K562 (cell line): ENCODE measurements around the gene ZFP57. TPM values are rescaled to one million over a fixed set of nuclear protein-coding genes. Genes with fewer than 3 reads are reported as not detected.

Source experiments
- ATAC-seq: fragments of 200-7000 bp; cut with Tn5 transposase; 3 replicates; pipeline ENCODE4 v1.9.1; 2020; ENCODE audit warnings: moderate library complexity
- BruUV-seq: library from RNA; stranded (reverse); fragments of 400-500 nt; replicated peaks from 2 replicates; lab custom pipeline; 2021; lab: Mats Ljungman, UMichigan
- CTCF ChIA-PET: fragments of 300-600 bp; formaldehyde crosslinking; extraction: SDS; loops from one replicate; lab custom pipeline; 2021; ENCODE audit warnings: low intra/inter-chr PET ratio; lab: Yijun Ruan, JAX
- POLR2A ChIA-PET: fragments of 300-600, 350-650 bp; sonication (Branson Sonifier 250); formaldehyde crosslinking; extraction: SDS; loops from one replicate; lab custom pipeline; 2021; ENCODE audit warnings: antibody characterized with exemption, inconsistent platforms; lab: Yijun Ruan, JAX
- DNase-seq, 4 experiments: peaks; one replicate each; pipeline versions ENCODE4 v3.0.0 to v3.0.0-alpha.2; 2011 to 2018; ENCODE audit warnings: low spot score in 3 of 4, mixed read lengths in 3 of 4; ENCODE audit errors: extremely low read depth in 1 of 4
- FAIRE-seq: peaks from 2 replicates; lab custom pipeline; 2011; peaks lifted over from hg19 to GRCh38; lab: Jason Lieb, UNC
- H2AFZ ChIP-seq: 2 replicates; pipeline ENCODE4 v1.6.0; 2011; ENCODE audit warnings: low read depth, low read length, control low read depth, inconsistent platforms
- H3K27ac ChIP-seq: fragments of 200-600 bp; 3 replicates; pipeline ENCODE4 v1.8.0; 2011; ENCODE audit warnings: low read depth, mild to moderate bottlenecking, control low read depth, inconsistent platforms, low read length, moderate library complexity, mixed read lengths; ENCODE audit errors: extremely low read depth
- H3K27me3 ChIP-seq, 2 experiments: fragments of 300-600 bp in 1 of 2; 2 replicates in 1 of 2; 3 replicates in 1 of 2; pipeline versions ENCODE4 v1.6.0 to v1.8.0; 2011; ENCODE audit warnings: inconsistent platforms in 2 of 2, low read length in 2 of 2, mild to moderate bottlenecking in 1 of 2, mixed read lengths in 1 of 2, moderate library complexity in 1 of 2; ENCODE audit not compliant: control insufficient read depth in 2 of 2, insufficient read depth in 2 of 2
- H3K36me3 ChIP-seq: fragments of 300-600 bp; 3 replicates; pipeline ENCODE4 v1.8.0; 2011; ENCODE audit warnings: mild to moderate bottlenecking, low read length, inconsistent platforms; ENCODE audit not compliant: control insufficient read depth, insufficient read depth
- H3K4me1 ChIP-seq, 2 experiments: fragments of 200-600 bp in 1 of 2; replicated peaks in 1 of 2; 2 replicates in 1 of 2; 3 replicates in 1 of 2; pipeline versions ENCODE4 v1.5.1 to v1.8.0; 2011; ENCODE audit warnings: inconsistent platforms in 2 of 2, low read length in 2 of 2, mild to moderate bottlenecking in 1 of 2, mixed read lengths in 1 of 2, moderate library complexity in 1 of 2; ENCODE audit not compliant: control insufficient read depth in 2 of 2, insufficient read depth in 2 of 2
- H3K4me2 ChIP-seq: 2 replicates; pipeline ENCODE4 v1.6.1; 2011; ENCODE audit warnings: low read length, control low read depth, inconsistent platforms, mixed read lengths; ENCODE audit not compliant: insufficient read depth
- H3K4me3 ChIP-seq: fragments of 200-600 bp; sonication (generic), shearing (Covaris generic); 2 replicates; pipeline ENCODE4 v1.5.1; 2016; ENCODE audit warnings: control low read depth, inconsistent platforms
- H3K79me2 ChIP-seq: fragments of 200-600 bp; 3 replicates; pipeline ENCODE4 v1.8.0; 2011; ENCODE audit warnings: low read length, inconsistent platforms; ENCODE audit not compliant: control insufficient read depth, insufficient read depth
- H3K9ac ChIP-seq, 2 experiments: 2 replicates each; pipeline versions ENCODE4 v1.6.0 to v1.6.1; 2011; ENCODE audit warnings: low read depth in 2 of 2, low read length in 2 of 2, control low read depth in 1 of 2, inconsistent platforms in 1 of 2, mild to moderate bottlenecking in 1 of 2, mixed read lengths in 1 of 2; ENCODE audit not compliant: insufficient read depth in 1 of 2
- H3K9me1 ChIP-seq: one replicate; pipeline ENCODE4 v1.6.0; 2011; ENCODE audit warnings: inconsistent platforms, mild to moderate bottlenecking, low read length, moderate library complexity; ENCODE audit not compliant: control insufficient read depth, insufficient read depth
- H3K9me3 ChIP-seq: replicated peaks from 2 replicates; pipeline ENCODE4 v1.5.1; 2011; ENCODE audit warnings: low read depth, low read length, inconsistent platforms; ENCODE audit not compliant: control insufficient read depth, insufficient read depth
- H4K20me1 ChIP-seq: replicated peaks from 2 replicates; pipeline ENCODE4 v1.6.1; 2011; ENCODE audit warnings: low read length, inconsistent platforms, mixed read lengths; ENCODE audit not compliant: control insufficient read depth, insufficient read depth
- ADNP ChIP-seq: fragments of 200-800 bp; sonication (Bioruptor generic); IDR thresholded peaks from 2 replicates; pipeline ENCODE4 v1.6.1; 2016; ENCODE audit warnings: missing genetic modification characterization, missing compliant biosample characterization
- BACH1 ChIP-seq: fragments of 200-800 bp; sonication (Bioruptor generic); IDR thresholded peaks from 2 replicates; pipeline ENCODE4 v1.6.1; 2016; ENCODE audit warnings: missing genetic modification characterization, missing compliant biosample characterization
- CCNT2 ChIP-seq: IDR thresholded peaks from 2 replicates; pipeline ENCODE4 v1.6.1; 2011; ENCODE audit warnings: borderline replicate concordance, low read depth, mild to moderate bottlenecking, moderate library complexity, mixed read lengths, low read length; ENCODE audit not compliant: insufficient read length; ENCODE audit errors: extremely low read depth
- GTF2A2 ChIP-seq: IDR thresholded peaks from 2 replicates; pipeline ENCODE4 v1.6.1; 2016; ENCODE audit warnings: mild to moderate bottlenecking, missing genetic modification characterization, missing compliant biosample characterization
- GTF2E2 ChIP-seq: fragments of 200-800 bp; sonication (Bioruptor generic); IDR thresholded peaks from 2 replicates; pipeline ENCODE4 v1.6.1; 2016; ENCODE audit warnings: missing genetic modification characterization, missing compliant biosample characterization
- ILK ChIP-seq: fragments of 450-650 bp; IDR thresholded peaks from 2 replicates; pipeline ENCODE4 v1.6.1; 2016; ENCODE audit warnings: missing genetic modification characterization, low read depth, mild to moderate bottlenecking, missing compliant biosample characterization, moderate library complexity, borderline replicate concordance
- KHSRP ChIP-seq: fragments of 450-650 bp; IDR thresholded peaks from 2 replicates; pipeline ENCODE4 v1.6.1; 2017
- KLF1 ChIP-seq: fragments of 450-650 bp; IDR thresholded peaks from 2 replicates; pipeline ENCODE4 v1.6.1; 2016; ENCODE audit warnings: missing genetic modification characterization, missing compliant biosample characterization
- L3MBTL2 ChIP-seq: fragments of 450-650 bp; IDR thresholded peaks from 2 replicates; pipeline ENCODE4 v1.6.1; 2016; ENCODE audit warnings: mild to moderate bottlenecking, moderate library complexity
- RUNX1 ChIP-seq: sonication (generic); IDR thresholded peaks from 2 replicates; pipeline ENCODE4 v1.6.1; 2016; ENCODE audit warnings: antibody characterized with exemption, low read depth
- STAG1 ChIP-seq: sonication (generic); formaldehyde crosslinking; IDR thresholded peaks from 2 replicates; pipeline ENCODE4 v1.5.0; 2020; ENCODE audit warnings: missing genetic modification reagents, borderline replicate concordance
- TAF7 ChIP-seq: fragments of 450-650 bp; IDR thresholded peaks from 2 replicates; pipeline ENCODE4 v1.6.1; 2016; ENCODE audit warnings: missing genetic modification characterization, missing compliant biosample characterization
- TCF7L2 ChIP-seq: fragments of 150-350 bp; IDR thresholded peaks from 2 replicates; pipeline ENCODE4 v1.6.1; 2016; ENCODE audit warnings: low read depth, mild to moderate bottlenecking, low read length, moderate library complexity
- WGBS: fragments of 100-300 bp; shearing (Covaris generic); methylation state at CpG from one replicate; pipeline ENCODE4 v1.1.6; 2016; ENCODE audit warnings: low coverage, mixed read lengths; ENCODE audit not compliant: insufficient coverage; ENCODE audit errors: missing lambda C conversion rate; 5-methylcytosine and 5-hydroxymethylcytosine counted together
- in situ Hi-C: fragments of 300-500 bp; cut with MboI; formaldehyde crosslinking; loops from 4 replicates; pipeline ENCODE4 v1.15.0; 2018; ENCODE audit warnings: inconsistent platforms, mixed read lengths
- intact Hi-C: fragments of 100-400 bp; cut with micrococcal nuclease; formaldehyde crosslinking; loops from 2 replicates; pipeline ENCODE4 v1.14.2; 2022
- polyA plus RNA-seq, 8 experiments: library from polyadenylated mRNA; depleted of rRNA in 4 of 8; stranded (reverse) in 5 of 8; unstranded in 3 of 8; fragments of >200 nt; fragmentation: Nextera tagmentation in 2 of 8; fragmentation: Illumina TruSeq in 1 of 8; extraction: Ambion mirVana in 2 of 8; extraction: Trizol in 1 of 8; gene quantifications; 2 replicates each; pipeline versions ENCODE4 v1.2.1 to v1.2.3, GENCODE V29; 2011 to 2014; ENCODE audit warnings: inconsistent platforms in 1 of 8, missing spikeins in 1 of 8
- total RNA-seq, 7 experiments: library from RNA; depleted of rRNA in 6 of 7; stranded (reverse); fragments of >200 nt in 6 of 7; fragmentation: Illumina TruSeq in 2 of 7; extraction: Trizol in 2 of 7; gene quantifications; 2 replicates each; pipeline versions ENCODE4 v1.2.1 to v1.2.3, GENCODE V29; 2011 to 2021; ENCODE audit warnings: low replicate concordance in 1 of 7
- TF ChIP-seq, protein P1 (sequence below): fragments of 450-650 bp; formaldehyde crosslinking; IDR thresholded peaks from 2 replicates; pipeline ENCODE4 v1.4.0; 2022; ENCODE audit warnings: missing genetic modification characterization
- TF ChIP-seq, protein P2 (sequence below), 2 experiments: fragments of 450-650 bp; IDR thresholded peaks; 2 replicates each; pipeline ENCODE4 v1.6.1; 2016
- TF ChIP-seq, protein P3 (sequence below), 2 experiments: fragments of 450-650 bp in 1 of 2; sonication (generic) in 1 of 2; formaldehyde crosslinking in 1 of 2; IDR thresholded peaks in 1 of 2; conservative IDR thresholded peaks in 1 of 2; 2 replicates each; pipeline versions ENCODE4 v1.6.1 to v1.8.1; 2016 to 2023; ENCODE audit warnings: mild to moderate bottlenecking in 2 of 2, moderate library complexity in 2 of 2, inconsistent platforms in 1 of 2, missing genetic modification reagents in 1 of 2
- TF ChIP-seq, protein P4 (sequence below): fragments of 450-650 bp; formaldehyde crosslinking; IDR thresholded peaks from 2 replicates; pipeline ENCODE4 v1.4.0; 2022; ENCODE audit warnings: mild to moderate bottlenecking, moderate library complexity

ZFP57 gene
- total and polyA plus RNA-seq, 9 of the 15 experiments (the other 6 are each of a cell fraction or from before 2014, with no cell fraction given), result 0.04 to 0.28 (median 0.13) TPM

DNA sequence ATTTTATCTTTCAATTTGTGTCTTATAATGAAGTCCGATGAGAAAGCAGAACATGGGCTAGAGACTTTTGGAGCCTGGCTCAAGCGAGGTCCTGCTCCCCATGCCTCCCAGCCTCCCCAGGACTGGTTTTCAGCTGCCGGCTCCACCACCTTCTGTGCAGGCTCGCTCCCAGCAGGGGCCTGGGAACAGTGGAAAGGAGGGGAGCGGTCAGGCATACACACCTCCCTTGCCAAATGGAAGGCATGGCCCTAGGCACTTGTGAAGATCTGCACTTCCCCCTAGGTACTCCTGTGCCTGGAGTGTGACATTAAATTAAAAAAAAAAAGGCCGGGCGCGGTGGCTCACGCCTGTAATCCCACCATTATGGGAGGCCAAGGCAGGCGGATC is 28.8 kb downstream of the ZFP57 start:
- no peak overlapping the region for H3K9ac ChIP-seq
- 17% methylated on average over 9 of the region's 10 CpGs for WGBS
- in situ Hi-C loops, result no loop called here
- H4K20me1 ChIP-seq, result no peaks in the 10 kb centered on the region
- BruUV-seq, result no TSS peak
- intact Hi-C loops, result loop anchor here (5.0 kb wide), 2 partner anchors 100 to 215 kb away; partner anchors contain the start of gene OR10C1
- ChIA-PET CTCF (interaction anchor here (0.6 to 1.7 kb wide), 3 partner anchors 34 to 182 kb away, joined by 3 to 6 read pairs (median 6); no protein-coding TSS in a partner anchor), POLR2A (no interaction called here)
- peaks cover 16 to 27% of the 10 kb centered on the region in 2 experiments; a peak in 4 of 5 replicates for H3K27me3 ChIP-seq
- TF ChIP-seq BACH1 (tag), result no peak
- no peak for TF ChIP-seq STAG1 (CRISPR knock-in tag)
- TF ChIP-seq, protein P1, sequence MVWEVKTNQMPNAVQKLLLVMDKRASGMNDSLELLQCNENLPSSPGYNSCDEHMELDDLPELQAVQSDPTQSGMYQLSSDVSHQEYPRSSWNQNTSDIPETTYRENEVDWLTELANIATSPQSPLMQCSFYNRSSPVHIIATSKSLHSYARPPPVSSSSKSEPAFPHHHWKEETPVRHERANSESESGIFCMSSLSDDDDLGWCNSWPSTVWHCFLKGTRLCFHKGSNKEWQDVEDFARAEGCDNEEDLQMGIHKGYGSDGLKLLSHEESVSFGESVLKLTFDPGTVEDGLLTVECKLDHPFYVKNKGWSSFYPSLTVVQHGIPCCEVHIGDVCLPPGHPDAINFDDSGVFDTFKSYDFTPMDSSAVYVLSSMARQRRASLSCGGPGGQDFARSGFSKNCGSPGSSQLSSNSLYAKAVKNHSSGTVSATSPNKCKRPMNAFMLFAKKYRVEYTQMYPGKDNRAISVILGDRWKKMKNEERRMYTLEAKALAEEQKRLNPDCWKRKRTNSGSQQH (CRISPR knock-in tag), result no peak
- no peak for TF ChIP-seq L3MBTL2
- TF ChIP-seq, protein P2, sequence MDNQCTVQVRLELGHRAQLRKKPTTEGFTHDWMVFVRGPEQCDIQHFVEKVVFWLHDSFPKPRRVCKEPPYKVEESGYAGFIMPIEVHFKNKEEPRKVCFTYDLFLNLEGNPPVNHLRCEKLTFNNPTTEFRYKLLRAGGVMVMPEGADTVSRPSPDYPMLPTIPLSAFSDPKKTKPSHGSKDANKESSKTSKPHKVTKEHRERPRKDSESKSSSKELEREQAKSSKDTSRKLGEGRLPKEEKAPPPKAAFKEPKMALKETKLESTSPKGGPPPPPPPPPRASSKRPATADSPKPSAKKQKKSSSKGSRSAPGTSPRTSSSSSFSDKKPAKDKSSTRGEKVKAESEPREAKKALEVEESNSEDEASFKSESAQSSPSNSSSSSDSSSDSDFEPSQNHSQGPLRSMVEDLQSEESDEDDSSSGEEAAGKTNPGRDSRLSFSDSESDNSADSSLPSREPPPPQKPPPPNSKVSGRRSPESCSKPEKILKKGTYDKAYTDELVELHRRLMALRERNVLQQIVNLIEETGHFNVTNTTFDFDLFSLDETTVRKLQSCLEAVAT (IDR thresholded peaks at IDR 0.05), result no peak
- TF ChIP-seq, protein P3, sequence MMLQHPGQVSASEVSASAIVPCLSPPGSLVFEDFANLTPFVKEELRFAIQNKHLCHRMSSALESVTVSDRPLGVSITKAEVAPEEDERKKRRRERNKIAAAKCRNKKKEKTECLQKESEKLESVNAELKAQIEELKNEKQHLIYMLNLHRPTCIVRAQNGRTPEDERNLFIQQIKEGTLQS (IDR thresholded peaks at IDR 0.05), result no peak
- TF ChIP-seq, protein P3 (CRISPR knock-in tag; conservative IDR thresholded peaks at IDR 0.05), result no peak
- no peak for TF ChIP-seq TAF7
- TF ChIP-seq TCF7L2, result no peak
- no peak for TF ChIP-seq RUNX1
- TF ChIP-seq, protein P4, sequence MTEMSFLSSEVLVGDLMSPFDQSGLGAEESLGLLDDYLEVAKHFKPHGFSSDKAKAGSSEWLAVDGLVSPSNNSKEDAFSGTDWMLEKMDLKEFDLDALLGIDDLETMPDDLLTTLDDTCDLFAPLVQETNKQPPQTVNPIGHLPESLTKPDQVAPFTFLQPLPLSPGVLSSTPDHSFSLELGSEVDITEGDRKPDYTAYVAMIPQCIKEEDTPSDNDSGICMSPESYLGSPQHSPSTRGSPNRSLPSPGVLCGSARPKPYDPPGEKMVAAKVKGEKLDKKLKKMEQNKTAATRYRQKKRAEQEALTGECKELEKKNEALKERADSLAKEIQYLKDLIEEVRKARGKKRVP (CRISPR knock-in tag), result no peak
- no peak for TF ChIP-seq GTF2A2 (tag)
- TF ChIP-seq ILK (tag), result no peak
- TF ChIP-seq ADNP (tag), result no peak
- no peak for TF ChIP-seq KLF1
- TF ChIP-seq GTF2E2 (tag), result no peak
- no peak for TF ChIP-seq CCNT2
- no peak for TF ChIP-seq KHSRP
- H3K4me2 ChIP-seq, result no peak overlapping the region
- no peaks in the 10 kb centered on the region for H3K36me3 ChIP-seq
- H3K79me2 ChIP-seq, result no peaks in the 10 kb centered on the region
- H3K9me3 ChIP-seq, result no peaks in the 10 kb centered on the region
- no peak overlapping the region for H3K27ac ChIP-seq
- FAIRE-seq (no peak), DNase-seq (peak in 1 of 4 experiments; percentile 5), ATAC-seq (no peak)
- H3K4me1 ChIP-seq, result peaks cover 0 to 3% of the 10 kb centered on the region in 2 experiments; a peak in 2 of 5 replicates
- H3K4me3 ChIP-seq, result no peak overlapping the region
- H2AFZ ChIP-seq, result no peak overlapping the region
- H3K9me1 ChIP-seq, result no peaks in the 10 kb centered on the region
